SHP77 treated with DMSO at 0.1 percent for 48 hours (cell line): ENCODE data around the gene TPTE2.
"Not testable (repeated sequence)": the region's sequence is repeated elsewhere in the genome, so short reads cannot be mapped to it uniquely, and the experiment has no call there.

Experiments used
- DNase-seq: peaks from one replicate; lab custom pipeline; 2025; lab: John Stamatoyannopoulos, UW

TPTE2 gene

DNA sequence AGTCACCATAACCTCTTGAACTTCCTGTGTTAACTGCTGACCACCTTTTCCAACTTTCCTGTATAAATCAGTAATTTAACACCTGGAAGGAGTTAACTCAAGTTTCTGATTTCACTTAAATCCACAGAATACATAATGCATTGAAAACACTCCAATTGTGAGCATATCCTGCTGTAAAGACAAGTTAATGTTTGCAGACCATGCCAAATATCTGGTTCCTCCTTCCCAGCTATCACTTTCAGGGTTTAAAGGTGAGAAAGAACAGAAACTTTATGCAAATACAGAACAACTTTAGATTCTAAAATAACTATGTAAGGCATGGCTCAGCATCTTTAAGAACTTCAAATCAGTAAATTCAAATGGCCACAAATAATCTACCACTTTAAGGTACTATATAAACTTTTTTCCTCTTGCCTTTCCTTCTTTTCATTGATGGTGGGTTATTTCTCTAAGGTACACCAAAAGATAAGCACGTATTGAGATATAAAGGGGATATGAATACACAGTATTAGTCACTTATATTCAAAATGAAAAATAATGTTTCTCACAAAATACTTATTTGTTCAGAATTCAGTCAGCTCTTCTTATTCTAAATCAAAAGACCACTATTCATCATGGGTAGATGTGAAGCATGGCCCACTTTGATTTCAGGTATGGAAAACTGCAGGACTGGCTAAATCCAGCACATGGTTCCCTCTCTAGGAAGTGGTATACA, 6.6 kb upstream of the TPTE2 start:
- DNase-seq, result no peak

DNA sequence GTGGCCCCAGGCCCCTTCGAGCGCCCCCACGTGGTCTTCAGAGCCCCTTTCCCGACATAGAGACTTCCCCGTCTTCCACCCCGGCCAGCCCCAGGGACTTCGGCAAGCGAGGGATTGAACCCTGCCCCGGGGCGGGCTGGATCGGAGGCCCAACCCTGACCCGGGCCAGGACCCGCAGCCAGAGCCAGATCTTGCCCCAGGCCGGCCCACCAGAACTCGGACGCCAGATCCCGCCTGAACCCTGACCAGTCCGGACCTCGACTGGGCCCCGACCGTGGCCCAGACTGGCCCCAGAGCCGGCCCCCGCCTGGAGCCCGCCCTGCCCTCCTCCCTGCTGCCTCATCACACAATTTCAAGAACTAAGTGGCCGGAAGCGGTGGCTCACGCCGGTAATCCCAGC, 253 bp upstream of the TPTE2 start:
- DNase-seq, result no peak

DNA sequence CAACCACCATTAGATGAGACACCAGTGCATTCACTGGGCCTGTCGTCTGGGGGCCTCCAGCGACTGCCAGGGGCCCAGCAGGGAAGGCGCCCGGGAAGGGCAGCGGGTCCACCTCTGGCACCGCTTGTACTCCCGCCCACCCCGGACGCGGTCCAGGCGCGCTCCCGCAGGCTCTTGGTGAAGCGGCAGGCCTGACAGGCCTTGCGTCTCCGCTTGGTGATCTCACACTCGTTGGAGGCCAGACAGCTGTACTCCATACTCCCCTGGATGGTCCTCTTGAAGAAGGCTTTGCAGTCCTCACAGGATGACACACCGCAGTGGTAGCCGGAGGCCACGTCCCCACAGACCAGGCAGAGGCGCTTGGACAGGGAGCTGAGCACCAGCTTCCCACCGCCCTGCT, 660 bp downstream of the TPTE2 start:
- not testable (repeated sequence) for DNase-seq

DNA sequence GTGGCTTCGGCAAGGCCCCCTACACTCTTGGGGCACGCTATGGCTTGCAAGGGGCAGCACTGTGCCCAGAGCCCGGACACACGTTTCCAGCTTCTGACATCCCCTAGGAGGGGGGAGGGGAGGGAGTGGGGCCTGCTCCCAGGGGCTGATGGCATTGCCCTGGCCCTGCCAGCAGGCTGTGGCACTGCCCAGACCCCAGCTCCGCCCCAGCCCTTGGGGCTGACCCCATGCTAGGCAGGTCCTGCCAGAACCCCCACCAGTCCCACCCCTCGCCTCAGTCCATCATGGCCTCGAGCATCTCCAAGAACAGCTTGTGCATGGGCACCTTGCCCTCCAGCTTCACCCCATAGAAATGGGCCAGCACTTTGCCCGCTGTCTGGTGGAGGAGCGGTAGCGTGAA, 1.6 kb downstream of the TPTE2 start:
- not testable (repeated sequence) for DNase-seq

DNA sequence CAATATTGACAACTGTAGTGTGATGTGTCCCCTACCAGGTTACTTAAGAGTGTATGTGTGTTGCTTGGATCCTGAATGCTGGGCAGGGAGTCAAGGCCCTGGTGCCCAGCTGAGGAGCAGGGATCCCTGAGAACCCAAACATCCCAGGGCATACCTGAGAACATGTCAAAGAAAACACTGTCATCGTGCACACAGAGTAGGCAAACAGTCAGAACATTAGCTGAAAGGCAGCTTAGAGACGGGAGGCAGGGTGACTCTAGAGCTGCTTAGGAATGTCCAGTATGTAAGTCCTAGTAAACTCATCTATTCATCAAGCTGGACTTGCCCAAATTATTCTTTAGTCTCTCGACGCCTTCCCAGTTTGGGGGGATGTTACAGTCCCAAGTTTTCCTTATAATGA, 4.0 kb downstream of the TPTE2 start:
- DNase-seq, result not testable (repeated sequence)

DNA sequence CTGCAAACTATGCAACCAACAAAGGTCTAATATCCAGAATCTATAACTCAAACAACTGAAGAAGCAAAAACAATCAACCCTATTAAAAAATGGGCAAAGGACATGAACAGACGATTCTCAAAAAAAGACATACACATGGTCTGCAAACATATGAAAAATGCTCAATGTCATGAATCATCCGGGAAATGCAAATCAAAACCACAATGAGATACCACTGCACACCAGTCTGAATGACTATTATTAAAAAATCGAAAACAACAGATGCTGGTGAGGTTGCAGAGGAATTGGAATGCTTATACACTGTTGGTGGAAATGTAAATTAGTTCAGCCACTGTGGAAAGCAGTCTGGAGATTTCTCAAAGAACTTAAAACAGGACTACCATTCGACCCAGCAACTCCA, 12.1 kb downstream of the TPTE2 start:
- not testable (repeated sequence) for DNase-seq

DNA sequence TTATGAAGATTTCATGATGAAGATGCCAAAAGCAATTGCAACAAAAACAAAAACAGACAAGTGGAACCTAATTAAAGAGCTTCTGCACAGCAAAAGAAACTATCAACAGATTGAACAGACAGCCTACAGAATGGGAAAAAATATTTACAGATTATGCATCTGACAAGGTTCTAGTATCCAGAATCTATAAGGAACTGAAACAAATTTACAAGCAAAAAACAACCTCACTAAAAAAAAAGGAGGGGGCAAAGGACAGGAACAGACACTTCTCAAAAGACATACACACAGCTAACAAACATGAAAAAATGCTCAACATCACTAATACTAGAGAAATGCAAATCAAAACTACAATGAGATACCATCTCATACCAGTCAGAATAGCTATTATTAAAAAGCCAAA, 35.7 kb downstream of the TPTE2 start:
- DNase-seq, result not testable (repeated sequence)

DNA sequence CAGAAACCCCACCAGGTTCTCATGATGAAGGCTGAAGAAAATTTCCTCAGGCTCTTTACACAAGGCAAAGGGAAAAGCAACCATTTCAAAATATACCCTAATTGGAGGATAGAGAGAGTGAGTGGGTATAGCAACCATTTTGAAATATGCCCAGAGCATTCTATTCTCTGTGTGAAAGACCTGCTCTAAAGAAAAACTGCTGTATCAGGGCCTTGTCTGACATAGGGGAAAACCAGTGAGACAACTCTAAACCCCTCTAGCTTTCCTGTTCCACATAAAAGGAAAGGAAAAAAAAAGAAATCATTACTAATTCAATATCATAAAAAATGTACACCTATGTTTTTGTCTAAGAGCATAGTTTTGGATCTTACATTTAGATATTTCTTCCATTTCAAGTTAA, 42.3 kb downstream of the TPTE2 start:
- no peak for DNase-seq

DNA sequence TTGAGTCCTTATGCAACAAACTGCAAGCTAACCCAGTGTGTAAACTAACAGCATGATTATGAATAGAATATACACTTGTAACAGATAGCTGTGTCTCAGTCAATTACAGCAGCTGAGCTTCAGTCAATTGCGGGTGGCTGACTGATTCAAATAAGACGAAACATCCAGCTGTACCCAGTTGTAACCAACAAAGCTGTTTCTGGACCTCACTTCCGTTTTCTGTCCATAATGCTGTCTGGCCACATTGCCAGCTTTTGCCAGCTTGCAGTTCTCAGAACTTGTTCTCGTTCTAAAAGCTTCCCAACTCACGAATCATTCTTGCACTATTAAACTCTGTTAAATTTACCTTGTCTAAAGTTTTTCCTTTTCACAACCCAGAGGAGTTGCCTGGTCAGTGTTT, 53.7 kb downstream of the TPTE2 start:
- not testable (repeated sequence) for DNase-seq

DNA sequence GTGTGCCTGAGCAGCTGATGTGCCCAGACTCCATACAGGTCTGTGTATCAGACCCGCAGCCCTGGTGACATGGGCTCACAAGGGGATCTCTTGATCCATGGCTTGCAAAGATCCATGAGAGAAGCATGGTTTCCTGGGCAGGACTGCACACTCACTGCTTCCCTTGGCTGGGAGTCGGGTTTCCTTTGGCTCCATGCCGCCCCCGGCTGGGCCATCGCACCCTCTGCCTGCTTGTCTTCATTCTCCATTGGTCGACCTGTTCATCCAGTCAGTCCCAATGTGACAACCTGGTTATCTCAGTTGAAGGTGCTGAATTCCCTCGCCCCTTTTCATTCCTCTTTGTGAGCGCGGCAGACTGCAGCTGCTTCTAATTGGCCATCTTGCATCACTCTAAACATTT, 101.2 kb downstream of the TPTE2 start:
- not testable (repeated sequence) for DNase-seq

DNA sequence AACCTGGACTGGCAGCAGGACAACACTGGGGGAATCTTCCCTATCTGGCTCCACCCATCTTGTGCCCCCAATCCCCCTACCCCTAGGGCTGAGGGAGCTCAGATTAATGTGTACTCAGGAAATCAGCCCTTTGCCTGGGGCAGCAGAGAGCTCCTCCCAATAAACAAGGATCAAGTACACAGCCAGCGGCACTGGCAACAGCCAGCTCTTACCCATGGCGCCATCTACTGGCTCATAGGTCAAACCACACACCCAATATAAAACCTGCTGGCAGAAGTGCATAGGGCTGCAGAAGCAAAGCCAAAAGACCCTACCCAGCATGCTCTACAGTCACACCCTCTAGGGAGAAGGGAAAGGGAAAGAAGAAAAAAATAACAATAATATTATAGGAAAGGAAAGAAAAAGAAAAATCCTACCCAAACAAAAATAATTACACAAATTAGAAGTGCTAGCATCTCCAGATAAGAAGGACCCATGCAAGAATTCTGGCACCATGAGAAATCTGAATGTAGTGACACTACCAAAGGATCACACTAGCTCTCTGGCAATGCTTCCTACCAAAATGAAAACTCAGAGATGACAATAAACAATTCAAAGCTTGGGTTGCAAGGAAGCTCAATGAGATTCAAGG, 122.2 kb downstream of the TPTE2 start:
- peak; percentile 16 for DNase-seq

DNA sequence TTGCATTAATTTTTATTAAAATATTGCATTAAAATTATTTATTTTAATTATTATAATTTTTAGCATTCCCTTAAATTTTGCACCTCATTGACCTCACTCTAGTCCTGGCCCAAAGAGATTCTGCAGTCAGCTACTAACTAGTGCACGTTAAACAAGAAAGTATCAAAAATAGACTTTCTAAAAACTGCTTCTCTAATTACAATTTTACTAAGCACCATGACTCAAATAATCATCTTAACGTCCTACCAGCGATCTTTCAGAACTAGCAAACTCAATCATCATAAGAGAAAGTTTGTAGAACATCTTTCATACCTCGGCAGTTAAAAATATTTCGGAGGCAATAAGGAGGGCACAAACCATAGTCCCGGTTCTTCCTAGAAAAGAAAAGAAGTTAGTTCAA, 123.6 kb downstream of the TPTE2 start:
- not testable (repeated sequence) for DNase-seq

DNA sequence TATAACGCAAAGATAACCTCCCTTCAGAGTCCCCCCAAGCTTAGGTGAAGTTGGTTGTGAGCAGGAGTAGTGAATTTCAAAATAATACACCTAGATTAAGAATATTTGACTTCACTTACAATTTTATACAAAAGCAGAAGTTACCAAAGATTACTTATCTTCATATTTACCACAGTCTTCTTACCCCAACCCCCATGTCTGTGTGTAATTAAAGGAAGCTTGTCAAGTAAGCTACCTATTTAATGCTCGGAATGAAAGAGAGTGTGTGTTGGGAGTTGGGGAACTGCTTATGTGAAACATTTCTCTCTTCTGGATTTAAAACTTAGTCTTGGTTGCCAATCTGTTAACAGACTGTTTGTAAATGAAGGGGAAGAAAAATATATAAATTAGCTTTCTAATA, 139.1 kb downstream of the TPTE2 start:
- DNase-seq, result not testable (repeated sequence)

DNA sequence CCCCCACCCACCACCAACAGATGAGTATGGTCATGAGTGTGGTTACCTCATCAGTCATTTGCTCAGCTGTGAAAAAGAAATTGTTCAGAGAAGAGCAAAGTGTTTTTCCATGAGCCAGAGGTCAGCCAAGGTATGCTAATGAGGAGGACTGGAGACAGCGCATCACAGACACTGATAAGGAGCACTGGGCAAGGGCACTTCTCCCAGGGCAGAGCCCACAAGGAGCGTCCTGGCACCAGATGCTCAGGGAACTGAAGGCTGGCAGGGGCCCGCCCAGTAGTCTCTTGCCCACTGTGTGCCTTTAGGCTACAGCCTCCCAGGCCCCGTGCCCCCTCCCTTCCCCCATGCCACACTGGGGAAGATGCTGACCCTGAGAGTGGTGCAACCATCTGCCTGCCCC, 148.8 kb downstream of the TPTE2 start:
- not testable (repeated sequence) for DNase-seq

DNA sequence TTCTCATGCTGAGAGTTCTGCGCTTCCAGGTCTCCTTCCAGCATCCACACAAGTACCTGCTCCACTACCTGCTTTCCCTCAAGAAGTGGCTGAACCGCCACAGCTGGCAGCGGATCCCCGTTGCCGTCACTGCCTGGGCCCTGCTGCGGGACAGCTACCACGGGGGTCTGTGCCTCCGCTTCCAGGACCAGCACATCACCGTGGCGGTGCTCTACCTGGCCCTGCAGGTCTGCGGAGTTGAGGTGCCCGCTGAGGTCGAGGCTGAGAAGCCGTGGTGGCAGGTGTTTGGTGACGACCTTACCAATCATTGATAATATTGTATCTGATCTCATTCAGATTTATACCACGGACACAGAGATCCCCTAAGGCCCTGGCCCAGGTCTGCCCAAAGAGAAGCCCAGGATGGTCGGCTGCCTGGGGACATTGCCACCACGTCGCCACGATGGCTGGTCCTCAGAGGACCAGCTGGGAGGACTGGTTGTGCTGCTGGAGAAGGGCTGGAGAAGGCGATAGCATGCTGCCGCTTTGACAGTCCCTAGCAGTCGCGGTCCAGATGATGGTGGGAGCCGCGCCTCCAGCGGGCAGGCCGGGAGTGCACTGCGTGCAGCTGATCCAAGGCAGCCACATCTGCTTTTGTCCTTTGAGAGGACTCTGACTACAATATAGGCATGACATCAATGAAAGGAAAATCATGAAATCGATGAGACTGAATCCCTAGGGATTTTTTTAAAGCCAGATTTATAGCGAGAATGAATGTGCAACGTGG, 178.4 kb downstream of the TPTE2 start:
- DNase-seq, result not testable (repeated sequence)

DNA sequence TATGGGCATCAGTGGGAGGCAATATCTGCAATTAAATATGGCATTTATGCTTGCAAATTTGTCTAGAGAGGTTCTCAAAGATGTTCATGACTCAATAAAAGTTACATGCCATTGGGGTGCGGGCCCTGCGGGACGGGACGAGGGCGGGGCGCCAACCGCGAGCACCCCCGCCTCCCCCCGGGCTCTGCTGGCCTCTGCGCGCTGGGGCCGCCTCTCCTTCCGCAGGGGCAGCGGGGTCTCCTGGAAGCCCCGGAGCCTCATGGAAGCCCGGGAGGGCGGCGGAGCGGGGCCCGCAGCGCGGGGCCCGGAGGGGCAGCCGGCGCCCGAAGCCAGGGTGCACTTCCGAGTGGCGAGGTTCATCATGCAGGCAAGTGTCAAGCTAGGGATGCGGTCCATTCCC, 179.2 kb downstream of the TPTE2 start:
- no peak for DNase-seq
